Neural crest cell (in vitro differentiated cells): ENCODE results near the gene LMAN2L. TPM values are rescaled to one million over a fixed set of nuclear protein-coding genes. Genes with fewer than 3 reads are reported as not detected.

Experiments used
- DNase-seq: peaks from one replicate; pipeline ENCODE4 v3.0.0; 2021; ENCODE audit warnings: low read depth, mixed read lengths, low spot score
- H3K27ac Mint-ChIP-seq: one replicate; pipeline ENCODE4 v1.8.0; 2021; ENCODE audit warnings: mild to moderate bottlenecking, mixed read lengths; ENCODE audit not compliant: unreplicated experiment
- H3K27me3 Mint-ChIP-seq: 2 replicates; pipeline ENCODE4 v1.8.0; 2021; ENCODE audit warnings: low read depth, mild to moderate bottlenecking, mixed read lengths
- H3K36me3 Mint-ChIP-seq: 2 replicates; pipeline ENCODE4 v1.8.0; 2021; ENCODE audit warnings: low read depth, mild to moderate bottlenecking, mixed read lengths
- H3K4me1 Mint-ChIP-seq: 2 replicates; pipeline ENCODE4 v1.8.0; 2021; ENCODE audit warnings: mixed read lengths
- H3K4me3 Mint-ChIP-seq: one replicate; pipeline ENCODE4 v1.8.0; 2021; ENCODE audit warnings: mild to moderate bottlenecking, mixed read lengths
- H3K9me3 Mint-ChIP-seq: 2 replicates; pipeline ENCODE4 v1.8.0; 2021; ENCODE audit warnings: mixed read lengths
- total RNA-seq: library from RNA; stranded (reverse); gene quantifications from 2 replicates; pipeline ENCODE4 v1.2.1, GENCODE V29; 2021
- TF ChIP-seq, protein P1 (sequence below): fragments of 200-600 bp; sonication (generic); conservative IDR thresholded peaks from 2 replicates; pipeline ENCODE4 v1.5.0; 2021; ENCODE audit warnings: antibody characterized with exemption, mild to moderate bottlenecking

LMAN2L gene
- total RNA-seq, 1 donor from 2014 or later, result 25.8 TPM

- H3K27ac Mint-ChIP-seq, result no peak overlapping the region
- no peaks in the 10 kb centered on the region for H3K9me3 Mint-ChIP-seq
- no peaks in the 10 kb centered on the region for H3K36me3 Mint-ChIP-seq
- TF ChIP-seq, protein P1, sequence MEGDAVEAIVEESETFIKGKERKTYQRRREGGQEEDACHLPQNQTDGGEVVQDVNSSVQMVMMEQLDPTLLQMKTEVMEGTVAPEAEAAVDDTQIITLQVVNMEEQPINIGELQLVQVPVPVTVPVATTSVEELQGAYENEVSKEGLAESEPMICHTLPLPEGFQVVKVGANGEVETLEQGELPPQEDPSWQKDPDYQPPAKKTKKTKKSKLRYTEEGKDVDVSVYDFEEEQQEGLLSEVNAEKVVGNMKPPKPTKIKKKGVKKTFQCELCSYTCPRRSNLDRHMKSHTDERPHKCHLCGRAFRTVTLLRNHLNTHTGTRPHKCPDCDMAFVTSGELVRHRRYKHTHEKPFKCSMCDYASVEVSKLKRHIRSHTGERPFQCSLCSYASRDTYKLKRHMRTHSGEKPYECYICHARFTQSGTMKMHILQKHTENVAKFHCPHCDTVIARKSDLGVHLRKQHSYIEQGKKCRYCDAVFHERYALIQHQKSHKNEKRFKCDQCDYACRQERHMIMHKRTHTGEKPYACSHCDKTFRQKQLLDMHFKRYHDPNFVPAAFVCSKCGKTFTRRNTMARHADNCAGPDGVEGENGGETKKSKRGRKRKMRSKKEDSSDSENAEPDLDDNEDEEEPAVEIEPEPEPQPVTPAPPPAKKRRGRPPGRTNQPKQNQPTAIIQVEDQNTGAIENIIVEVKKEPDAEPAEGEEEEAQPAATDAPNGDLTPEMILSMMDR, result no peak
- peak overlapping the region; percentile 79 for H3K4me3 Mint-ChIP-seq
- no peak for DNase-seq
- peaks cover 25% of the 10 kb centered on the region for H3K4me1 Mint-ChIP-seq
- H3K27me3 Mint-ChIP-seq, result no peaks in the 10 kb centered on the region
These were observed 2.6 kb downstream of the LMAN2L start for GRCh38 chr2:96737251-96737650.

DNA sequence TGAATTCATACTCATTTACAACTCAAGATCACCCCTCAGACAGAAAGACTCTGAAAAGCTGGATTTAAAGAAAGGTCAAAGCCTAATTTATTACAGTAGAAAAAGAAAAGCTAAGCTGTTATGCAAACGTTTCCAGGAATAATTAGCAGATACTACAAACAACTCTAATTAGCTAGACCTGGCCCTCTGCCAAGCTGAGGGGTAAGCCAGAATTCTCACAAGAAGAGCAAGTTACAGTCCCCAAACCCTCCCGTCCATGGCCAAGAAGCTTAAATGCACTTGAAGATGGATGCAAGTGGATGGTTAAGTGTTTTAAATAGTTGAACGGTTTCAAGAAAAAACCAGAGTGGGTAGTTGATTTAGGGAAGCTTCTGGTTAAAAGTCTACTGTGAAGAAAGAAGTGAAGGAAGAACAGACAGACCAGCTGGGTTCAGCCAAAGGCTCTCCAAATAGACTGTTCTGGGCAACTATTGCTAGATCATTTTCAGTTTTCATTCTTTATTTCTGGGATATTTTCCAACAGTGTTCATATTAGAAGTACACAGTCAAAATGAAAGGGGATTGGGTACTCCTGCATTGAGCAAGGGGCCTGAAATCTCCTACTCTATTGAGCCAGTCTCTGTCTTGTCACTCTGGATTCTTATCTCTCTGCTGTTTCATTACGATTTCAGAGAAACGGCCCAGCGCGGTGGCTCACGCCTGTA, 4.8 kb downstream of the LMAN2L start:
- no peaks in the 10 kb centered on the region for H3K36me3 Mint-ChIP-seq
- H3K4me3 Mint-ChIP-seq, result no peak overlapping the region
- H3K4me1 Mint-ChIP-seq, result peaks cover 19% of the 10 kb centered on the region
- no peaks in the 10 kb centered on the region for H3K9me3 Mint-ChIP-seq
- H3K27me3 Mint-ChIP-seq, result no peaks in the 10 kb centered on the region
- TF ChIP-seq, protein P1, result no peak
- DNase-seq, result no peak
- H3K27ac Mint-ChIP-seq, result no peak overlapping the region

DNA sequence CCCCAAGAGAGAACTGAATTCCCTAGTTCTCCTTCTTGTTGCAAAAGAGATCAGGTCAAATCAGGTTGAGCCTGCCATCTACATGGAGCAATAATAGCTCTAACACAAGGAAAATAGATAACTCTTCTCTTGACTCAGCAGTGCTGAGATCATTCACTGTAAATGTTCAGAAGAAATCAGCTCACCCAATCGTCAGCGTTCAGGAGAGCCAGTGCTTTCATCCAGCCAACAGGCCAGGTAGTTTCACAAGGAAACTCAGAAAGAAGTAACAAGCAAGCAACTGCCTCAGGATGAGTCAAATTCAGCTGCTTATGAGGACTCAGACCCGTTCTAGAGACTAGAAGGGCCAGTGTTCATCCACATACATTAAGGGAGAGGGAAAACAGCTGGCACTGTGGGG, 5.9 kb downstream of the LMAN2L start:
- no peak for DNase-seq
- no peak overlapping the region for H3K27ac Mint-ChIP-seq
- no peak overlapping the region for H3K4me3 Mint-ChIP-seq
- TF ChIP-seq, protein P1, result no peak
- H3K27me3 Mint-ChIP-seq, result no peaks in the 10 kb centered on the region
- H3K9me3 Mint-ChIP-seq, result no peaks in the 10 kb centered on the region
- no peaks in the 10 kb centered on the region for H3K36me3 Mint-ChIP-seq
- H3K4me1 Mint-ChIP-seq, result peaks cover 8% of the 10 kb centered on the region

DNA sequence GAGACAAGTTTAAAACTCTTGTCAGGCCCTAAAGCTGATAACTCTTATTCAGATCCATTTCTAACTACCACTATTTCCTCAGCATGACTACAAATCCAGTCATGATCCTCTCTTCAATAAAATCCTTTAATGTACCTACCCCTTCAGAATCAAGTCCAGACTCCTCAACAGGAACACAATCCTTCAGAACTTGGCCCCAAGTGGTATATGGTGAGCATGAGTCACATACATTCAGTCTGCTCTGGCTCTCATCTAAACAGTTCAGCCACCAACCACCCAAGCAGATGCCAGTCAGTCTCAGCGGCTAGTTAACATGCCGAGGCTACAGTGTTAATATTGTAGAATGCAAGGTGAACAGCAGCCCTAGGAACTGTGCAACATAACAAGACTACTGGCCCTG, 9.7 kb downstream of the LMAN2L start:
- Mint-ChIP-seq H3K27ac (no peak overlapping the region), H3K27me3 (no peaks in the 10 kb centered on the region), H3K9me3 (no peaks in the 10 kb centered on the region), H3K4me1 (no peaks in the 10 kb centered on the region), H3K4me3 (no peak overlapping the region), H3K36me3 (peaks cover 3% of the 10 kb centered on the region)
- TF ChIP-seq, protein P1, result no peak
- no peak for DNase-seq

DNA sequence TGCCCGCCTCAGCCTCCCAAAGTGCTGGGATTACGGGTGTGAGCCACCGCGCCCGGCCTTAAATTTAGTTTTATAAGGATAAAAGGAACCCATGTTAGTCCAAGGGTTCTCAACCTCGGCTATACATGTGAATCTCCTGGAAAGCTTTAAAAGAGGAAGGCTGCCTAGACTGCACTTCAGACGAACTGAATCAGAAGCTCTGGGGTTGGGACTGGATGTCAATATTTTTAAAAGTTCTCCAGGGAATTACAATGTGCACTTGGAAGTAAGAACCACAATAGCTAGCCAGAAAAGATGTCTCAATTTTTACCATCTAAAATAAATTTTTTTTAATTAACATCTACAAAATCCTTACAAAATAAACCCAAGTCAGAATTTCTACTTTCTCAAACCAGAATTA, 10.1 kb downstream of the LMAN2L start:
- no peak for DNase-seq
- H3K4me1 Mint-ChIP-seq, result no peaks in the 10 kb centered on the region
- H3K27ac Mint-ChIP-seq, result no peak overlapping the region
- H3K36me3 Mint-ChIP-seq, result peaks cover 3% of the 10 kb centered on the region
- TF ChIP-seq, protein P1, result no peak
- no peaks in the 10 kb centered on the region for H3K27me3 Mint-ChIP-seq
- H3K4me3 Mint-ChIP-seq, result no peak overlapping the region
- H3K9me3 Mint-ChIP-seq, result no peaks in the 10 kb centered on the region
